GM18505 (cell line): ENCODE measurements around the gene MAB21L2.

Experiments
- ATAC-seq: cut with Tn5 transposase; IDR thresholded peaks from one replicate; pipeline ENCODE4 v1.9.1; 2021; ENCODE audit not compliant: unreplicated experiment
- POLR2A ChIP-seq: IDR thresholded peaks from 4 replicates; pipeline ENCODE4 v1.6.1; 2011; ENCODE audit warnings: borderline replicate concordance; ENCODE audit not compliant: insufficient read depth, insufficient read length; ENCODE audit errors: extremely low read depth

Gene MAB21L2

DNA sequence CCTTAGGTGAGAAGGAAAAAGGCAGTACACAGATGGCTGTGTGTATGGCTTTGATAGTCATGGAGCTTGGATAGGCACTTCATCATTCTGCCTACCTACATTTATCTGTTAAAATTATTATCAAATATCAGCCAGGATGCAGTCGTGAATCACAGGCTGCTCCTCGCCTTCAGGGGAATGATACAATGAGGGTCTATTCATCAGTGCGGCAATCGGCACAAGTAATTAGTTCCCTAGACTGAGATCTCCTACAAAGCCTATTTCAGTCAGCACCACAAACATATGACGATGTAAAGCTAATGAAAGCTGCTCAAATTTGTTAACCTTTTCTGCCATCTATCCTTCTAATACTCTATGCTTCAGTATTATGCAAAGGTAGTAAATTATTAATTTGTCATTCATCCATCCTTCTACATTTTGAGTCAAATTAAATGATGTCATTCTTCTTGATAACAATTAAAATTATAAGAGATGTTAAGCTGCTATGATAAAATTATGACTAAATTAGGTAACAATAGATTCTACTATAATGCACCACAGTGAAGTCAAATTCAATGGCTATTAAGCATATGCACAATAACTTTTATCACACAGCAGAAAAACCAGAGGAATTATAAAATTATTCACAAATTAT, 19.0 kb downstream of the MAB21L2 start:
- no peak for TF ChIP-seq POLR2A
- no peak for ATAC-seq

GRCh38 chr4:150609131-150609530, 27.2 kb downstream of the MAB21L2 start:
- no peak for TF ChIP-seq POLR2A
- no peak for ATAC-seq

GRCh38 chr4:150619042-150619441, 37.1 kb downstream of the MAB21L2 start:
- ATAC-seq: no peak
- TF ChIP-seq POLR2A: no peak

DNA sequence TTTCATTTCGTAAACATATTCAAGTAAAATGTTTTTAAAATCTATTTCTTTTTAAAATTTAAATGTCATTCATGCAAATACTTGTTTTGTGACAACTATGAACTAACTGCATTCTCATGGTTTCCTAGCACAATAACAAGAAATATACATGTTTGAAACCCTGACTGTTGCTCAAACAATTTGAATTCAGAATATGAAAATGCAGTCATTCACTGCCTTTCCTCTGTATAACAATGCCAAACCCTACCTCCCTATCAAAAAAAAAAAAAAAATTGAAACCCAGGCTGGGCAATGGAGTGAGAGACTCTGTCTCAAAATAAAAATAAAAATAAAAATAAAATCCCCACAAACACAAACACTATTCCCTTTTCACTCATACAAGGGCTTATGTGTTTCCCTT, 42.1 kb downstream of the MAB21L2 start:
- TF ChIP-seq POLR2A: no peak
- ATAC-seq: no peak

DNA sequence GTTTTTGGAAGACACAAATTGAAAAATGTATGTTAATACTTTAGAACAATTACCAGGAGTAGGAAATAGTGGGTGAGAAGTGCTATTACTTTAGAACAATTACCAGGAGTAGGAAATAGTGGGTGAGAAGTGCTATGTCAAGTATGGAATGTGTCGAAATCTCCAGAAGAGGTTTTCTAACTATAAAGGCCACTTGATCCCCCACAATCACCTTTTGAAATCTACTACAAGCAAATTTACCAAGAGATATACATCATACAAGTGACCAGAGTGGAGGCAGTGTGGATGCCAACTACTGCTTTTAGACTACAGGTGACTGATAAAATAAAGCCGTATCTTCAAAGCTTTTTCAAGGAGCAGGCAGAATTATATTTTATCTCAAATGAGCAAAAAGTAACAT, 43.1 kb downstream of the MAB21L2 start:
- ATAC-seq: no peak
- TF ChIP-seq POLR2A: no peak

GRCh38 chr4:150628073-150628472, 46.1 kb downstream of the MAB21L2 start:
- TF ChIP-seq POLR2A: no peak
- ATAC-seq: no peak

GRCh38 chr4:150632639-150633038, 50.7 kb downstream of the MAB21L2 start:
- no peak for ATAC-seq

More at GRCh38 chr4:150632639-150633038, 50.7 kb downstream of the MAB21L2 start:
- no peak for TF ChIP-seq POLR2A
